ENCODE data around the gene PRSS36. TPM values are rescaled to one million over a fixed set of nuclear protein-coding genes. Genes with fewer than 3 reads are reported as not detected.

Gene PRSS36
- total and polyA plus RNA-seq, 12 donors = 0.89 to 18.3 (median 7.4) TPM

DNA sequence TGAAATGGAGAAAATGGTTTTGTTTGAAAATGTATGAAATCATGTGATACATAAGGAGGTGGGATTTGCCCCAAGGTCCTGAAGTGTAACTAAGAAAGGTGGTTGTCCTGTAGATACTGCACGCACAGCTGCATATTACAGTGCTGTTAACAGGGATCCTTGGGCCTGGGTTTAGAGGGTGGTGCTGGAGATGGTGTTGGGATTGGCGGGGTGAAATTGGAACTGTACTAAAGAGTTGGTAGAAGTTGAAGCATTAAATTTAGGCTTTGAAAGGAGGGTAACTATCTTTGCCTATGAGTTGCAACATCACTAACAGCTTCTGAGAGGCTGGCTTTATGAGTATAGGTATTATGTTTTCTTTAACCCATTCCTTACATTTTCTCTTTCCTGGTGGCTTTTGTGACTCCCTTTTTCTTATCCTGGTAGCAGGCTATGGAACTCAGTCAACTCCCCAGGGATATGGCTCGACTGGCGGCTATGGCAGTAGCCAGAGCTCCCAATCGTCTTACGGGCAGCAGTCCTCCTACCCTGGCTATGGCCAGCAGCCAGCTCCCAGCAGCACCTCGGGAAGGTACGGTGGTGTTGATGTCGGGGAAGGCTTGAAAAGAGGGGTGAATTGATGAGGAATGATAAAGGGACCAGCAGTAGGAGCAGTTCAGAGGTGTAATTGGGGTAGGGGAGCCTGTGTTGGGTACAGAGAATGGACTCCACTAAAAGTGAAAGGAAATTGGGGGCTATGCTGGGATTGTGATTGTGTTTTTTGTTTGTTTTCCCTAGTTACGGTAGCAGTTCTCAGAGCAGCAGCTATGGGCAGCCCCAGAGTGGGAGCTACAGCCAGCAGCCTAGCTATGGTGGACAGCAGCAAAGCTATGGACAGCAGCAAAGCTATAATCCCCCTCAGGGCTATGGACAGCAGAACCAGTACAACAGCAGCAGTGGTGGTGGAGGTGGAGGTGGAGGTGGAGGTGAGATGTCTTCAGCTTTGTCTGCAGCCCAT lies 33.9 kb upstream of the PRSS36 start:
- TF ChIP-seq POLR2A (IDR thresholded peaks at IDR 0.05) = no peak
- TF ChIP-seq, protein P1, sequence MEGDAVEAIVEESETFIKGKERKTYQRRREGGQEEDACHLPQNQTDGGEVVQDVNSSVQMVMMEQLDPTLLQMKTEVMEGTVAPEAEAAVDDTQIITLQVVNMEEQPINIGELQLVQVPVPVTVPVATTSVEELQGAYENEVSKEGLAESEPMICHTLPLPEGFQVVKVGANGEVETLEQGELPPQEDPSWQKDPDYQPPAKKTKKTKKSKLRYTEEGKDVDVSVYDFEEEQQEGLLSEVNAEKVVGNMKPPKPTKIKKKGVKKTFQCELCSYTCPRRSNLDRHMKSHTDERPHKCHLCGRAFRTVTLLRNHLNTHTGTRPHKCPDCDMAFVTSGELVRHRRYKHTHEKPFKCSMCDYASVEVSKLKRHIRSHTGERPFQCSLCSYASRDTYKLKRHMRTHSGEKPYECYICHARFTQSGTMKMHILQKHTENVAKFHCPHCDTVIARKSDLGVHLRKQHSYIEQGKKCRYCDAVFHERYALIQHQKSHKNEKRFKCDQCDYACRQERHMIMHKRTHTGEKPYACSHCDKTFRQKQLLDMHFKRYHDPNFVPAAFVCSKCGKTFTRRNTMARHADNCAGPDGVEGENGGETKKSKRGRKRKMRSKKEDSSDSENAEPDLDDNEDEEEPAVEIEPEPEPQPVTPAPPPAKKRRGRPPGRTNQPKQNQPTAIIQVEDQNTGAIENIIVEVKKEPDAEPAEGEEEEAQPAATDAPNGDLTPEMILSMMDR (IDR thresholded peaks at IDR 0.05) = no peak
- Histone ChIP-seq H3K27me3 (no peaks in the 10 kb centered on the region), H3K4me1 (replicated peaks in 1 of 2) (peaks cover 25 to 41% of the 10 kb centered on the region in 2 donors), H3K9me3 (replicated peaks in 1 of 3) (no peaks in the 10 kb centered on the region), H3K36me3 (replicated peaks in 1 of 2) (peaks cover 0 to 65% of the 10 kb centered on the region in 2 donors), H3K4me3 (no peak overlapping the region), H3K27ac (no peak overlapping the region)
- WGBS, 4 donors = 69 to 78% (median 75%) methylated on average over 10 of the region's 10 CpGs
- intact Hi-C loops (cut with DNase I) = no loop called here
- no peak for DNase-seq

DNA sequence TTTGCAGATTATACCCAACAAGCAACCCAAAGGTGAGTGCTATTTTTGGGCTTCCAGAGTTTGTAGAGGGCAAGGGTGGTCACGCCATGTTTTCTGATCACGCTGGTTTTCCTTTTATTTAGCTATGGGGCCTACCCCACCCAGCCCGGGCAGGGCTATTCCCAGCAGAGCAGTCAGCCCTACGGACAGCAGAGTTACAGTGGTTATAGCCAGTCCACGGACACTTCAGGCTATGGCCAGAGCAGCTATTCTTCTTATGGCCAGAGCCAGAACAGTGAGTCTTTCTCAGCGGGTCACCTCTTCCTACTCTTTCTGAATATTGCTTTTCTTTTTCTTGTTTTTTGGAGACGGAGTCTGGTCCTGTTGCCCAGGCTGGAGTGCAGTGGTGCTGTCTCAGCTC lies 32.5 kb upstream of the PRSS36 start:
- 37 to 46% (median 38%) methylated on average over 7 of the region's 7 CpGs for WGBS, 4 donors
- peaks cover 25 to 43% of the 10 kb centered on the region in 2 donors for H3K4me1 ChIP-seq (replicated peaks in 1 of 2)
- H3K9me3 ChIP-seq (replicated peaks in 1 of 3) = no peaks in the 10 kb centered on the region
- no peaks in the 10 kb centered on the region for H3K27me3 ChIP-seq
- intact Hi-C loops (cut with DNase I) = no loop called here
- peaks cover 0 to 52% of the 10 kb centered on the region in 2 donors for H3K36me3 ChIP-seq (replicated peaks in 1 of 2)
- H3K4me3 ChIP-seq = peak overlapping the region in 1 of 4 donors; percentile 85
- TF ChIP-seq, protein P1 (IDR thresholded peaks at IDR 0.05) = no peak
- TF ChIP-seq POLR2A (IDR thresholded peaks at IDR 0.05) = no peak
- DNase-seq = no peak
- H3K27ac ChIP-seq = no peak overlapping the region

DNA sequence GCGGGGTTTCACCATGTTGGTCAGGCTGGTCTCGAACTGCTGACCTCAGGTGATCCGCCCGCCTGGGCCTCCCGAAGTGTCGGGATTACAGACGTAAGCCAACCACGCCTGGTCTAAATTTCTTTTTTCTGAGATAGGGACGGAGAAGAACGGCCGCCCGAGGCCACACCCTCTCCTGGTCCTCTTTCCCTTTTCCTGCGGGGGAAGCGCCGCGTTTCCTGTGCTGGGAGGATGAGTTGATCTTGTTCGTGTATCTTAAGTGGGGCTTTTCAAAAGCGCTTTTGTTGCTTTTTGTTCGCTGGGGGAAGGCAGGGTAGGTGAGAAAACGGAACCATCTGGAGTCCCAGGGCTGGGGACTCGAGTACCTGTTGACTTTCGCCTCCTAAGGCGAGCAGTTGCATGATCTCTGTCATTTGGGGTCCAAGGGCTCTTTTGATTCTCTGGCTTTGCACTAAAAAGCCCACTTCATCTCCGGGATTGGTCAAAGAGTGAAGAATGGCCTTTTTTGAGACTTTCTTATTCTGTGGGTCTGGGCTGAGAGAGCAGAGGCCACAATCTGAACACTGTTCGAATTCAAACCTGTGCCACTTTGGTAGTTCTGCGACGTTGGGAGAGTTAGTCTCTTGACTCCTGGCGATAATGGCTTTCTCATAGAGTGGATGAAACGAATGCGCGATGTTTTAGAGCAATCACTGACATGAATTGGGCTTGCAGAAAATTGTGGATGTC lies 31.4 kb upstream of the PRSS36 start:
- DNase-seq = peak; percentile 37 to 68 (median 56)
- TF ChIP-seq, protein P1 (IDR thresholded peaks at IDR 0.05) = no peak
- no peak for TF ChIP-seq POLR2A (IDR thresholded peaks at IDR 0.05)

More for the DNA sequence above, 31.4 kb upstream of the PRSS36 start:
- H3K4me3 ChIP-seq = peak overlapping the region; percentile 69 to 97 (median 80)
- intact Hi-C loops (cut with DNase I) = no loop called here
- 7 to 11% (median 10%) methylated on average over 30 to 31 of the region's 31 CpGs for WGBS, 4 donors
- peaks cover 0 to 41% of the 10 kb centered on the region in 2 donors for H3K36me3 ChIP-seq (replicated peaks in 1 of 2)
- no peaks in the 10 kb centered on the region for H3K9me3 ChIP-seq (replicated peaks in 1 of 3)
- H3K27ac ChIP-seq = peak overlapping the region in 4 of 5 donors; percentile 91 to 97 (median 96)
- peaks cover 25 to 42% of the 10 kb centered on the region in 2 donors for H3K4me1 ChIP-seq (replicated peaks in 1 of 2)
- no peaks in the 10 kb centered on the region for H3K27me3 ChIP-seq
